ENCODE measurements around the gene HOXB5.
A peak's percentile ranks its signal among the peaks of the same experiment; 100 is the strongest.

Gene HOXB5

DNA sequence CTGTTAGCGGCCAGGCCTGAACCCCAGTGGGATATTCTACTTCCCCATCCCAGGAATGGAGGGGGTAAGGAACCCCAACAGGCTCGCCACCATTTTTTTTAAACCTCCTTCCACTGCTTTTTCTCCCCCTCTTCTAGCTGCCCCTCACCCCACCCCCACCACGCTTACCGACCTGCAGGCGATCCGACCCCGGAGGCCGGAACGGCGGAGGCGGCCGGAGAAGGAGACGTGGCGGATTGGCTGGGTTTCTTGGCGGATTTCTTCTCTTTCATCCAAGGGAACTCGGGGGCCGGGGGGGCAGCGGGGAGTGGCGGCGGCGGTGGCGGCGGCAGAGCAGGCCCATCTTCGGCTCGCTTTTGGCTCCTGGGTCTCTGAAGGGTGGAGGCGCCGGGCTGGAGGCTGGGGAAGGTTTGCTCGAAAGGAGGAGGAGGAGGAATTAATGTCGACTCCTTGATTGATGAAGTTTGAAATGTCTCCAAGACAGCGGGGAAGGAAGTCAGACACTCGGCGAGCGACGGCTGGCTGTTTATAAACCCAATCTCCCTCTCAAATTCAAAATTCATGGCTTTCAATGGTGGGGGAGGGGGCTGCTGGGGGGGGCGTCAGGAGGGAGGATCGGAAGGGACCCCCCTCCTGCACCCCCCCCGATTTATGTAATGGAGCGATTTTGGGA lies 49.1 kb downstream of the HOXB5 start:
- TF ChIP-seq CTCF (IDR thresholded peaks at IDR 0.05), result no peak
- DNase-seq, result peak; percentile 80
- Mint-ChIP-seq H3K4me1 (peaks cover 70% of the 10 kb centered on the region), H3K9me3 (no peaks in the 10 kb centered on the region), H3K36me3 (ENCODE audit: low read depth) (peaks cover 37% of the 10 kb centered on the region), H3K27me3 (ENCODE audit: low read depth, poor library complexity) (peaks cover 6% of the 10 kb centered on the region), H3K27ac (peak overlapping the region; percentile 100), H3K4me3 (peak overlapping the region; percentile 99)

DNA sequence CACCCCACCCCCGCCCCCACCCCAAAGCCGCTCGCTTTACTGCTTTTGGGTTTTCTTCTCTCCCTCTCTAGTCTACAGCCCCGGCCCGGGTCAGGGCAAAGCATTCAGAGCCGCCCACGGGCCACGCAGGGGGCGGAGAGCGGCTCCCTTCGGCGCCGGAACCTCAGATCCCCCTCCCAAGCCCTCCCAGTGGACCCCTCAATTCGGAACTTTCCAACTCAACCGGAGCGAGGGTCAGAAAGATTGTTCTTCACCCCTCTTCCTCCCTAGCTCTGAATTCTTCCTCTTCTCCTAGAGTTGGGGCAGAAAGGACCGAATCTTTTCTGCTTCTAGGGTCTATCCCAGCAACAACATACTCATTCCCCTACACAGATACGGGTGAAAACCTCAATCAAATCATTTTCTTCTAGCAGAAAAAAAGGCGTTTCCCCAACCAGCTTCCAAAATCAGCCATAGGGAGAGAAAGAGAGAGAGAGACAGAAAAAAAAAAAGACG lies 49.7 kb downstream of the HOXB5 start:
- Mint-ChIP-seq H3K4me3 (peak overlapping the region; percentile 99), H3K36me3 (ENCODE audit: low read depth) (peaks cover 32% of the 10 kb centered on the region), H3K27ac (peak overlapping the region; percentile 100), H3K27me3 (ENCODE audit: low read depth, poor library complexity) (peaks cover 6% of the 10 kb centered on the region), H3K4me1 (peaks cover 70% of the 10 kb centered on the region), H3K9me3 (no peaks in the 10 kb centered on the region)
- no peak for DNase-seq
- TF ChIP-seq CTCF (IDR thresholded peaks at IDR 0.05), result no peak

DNA sequence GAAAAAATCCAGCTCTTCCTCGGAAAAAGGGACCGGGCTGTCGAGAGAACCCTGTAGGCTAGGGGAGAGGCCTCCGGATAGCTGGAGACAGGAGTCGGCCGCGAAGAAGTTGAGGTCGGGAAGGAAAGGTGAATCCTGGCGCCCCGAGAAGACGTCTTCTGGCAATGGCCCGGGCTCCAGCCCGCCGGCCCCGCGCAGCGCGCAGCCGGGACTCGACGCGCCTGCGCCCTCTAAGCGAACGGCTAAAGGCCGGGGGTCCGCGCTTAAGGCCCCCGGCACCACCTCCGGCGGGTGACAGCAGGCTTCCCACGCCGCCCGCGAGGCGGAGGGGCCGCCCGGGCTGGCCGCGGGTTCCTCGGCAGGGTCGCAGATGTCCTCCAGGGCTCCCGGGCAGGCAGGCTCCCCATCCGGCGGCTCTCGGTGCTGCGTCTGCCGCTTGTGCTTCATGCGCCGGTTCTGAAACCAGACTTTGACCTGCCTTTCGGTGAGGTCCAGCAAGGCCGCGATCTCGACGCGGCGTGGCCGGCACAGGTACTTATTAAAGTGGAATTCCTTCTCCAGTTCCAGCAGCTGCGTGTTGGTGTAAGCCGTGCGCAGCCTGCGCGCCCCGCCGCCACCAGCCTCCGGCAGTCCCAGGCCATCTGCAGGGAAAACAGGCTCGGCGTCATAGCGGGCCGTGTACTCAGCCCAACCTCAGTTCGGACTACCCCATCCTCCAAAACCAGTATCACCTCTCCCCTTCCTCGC lies 50.3 kb downstream of the HOXB5 start:
- Mint-ChIP-seq H3K4me3 (peak overlapping the region; percentile 100), H3K9me3 (no peaks in the 10 kb centered on the region), H3K36me3 (ENCODE audit: low read depth) (peaks cover 32% of the 10 kb centered on the region), H3K27me3 (ENCODE audit: low read depth, poor library complexity) (peaks cover 6% of the 10 kb centered on the region), H3K4me1 (peaks cover 67% of the 10 kb centered on the region), H3K27ac (peak overlapping the region; percentile 100)
- DNase-seq, result no peak
- no peak for TF ChIP-seq CTCF (IDR thresholded peaks at IDR 0.05)

GRCh38 chr17:48542698-48543106 lies 50.9 kb downstream of the HOXB5 start:
- H3K4me3 Mint-ChIP-seq, result peak overlapping the region; percentile 100
- H3K4me1 Mint-ChIP-seq, result peaks cover 63% of the 10 kb centered on the region
- H3K27ac Mint-ChIP-seq, result peak overlapping the region; percentile 100

DNA sequence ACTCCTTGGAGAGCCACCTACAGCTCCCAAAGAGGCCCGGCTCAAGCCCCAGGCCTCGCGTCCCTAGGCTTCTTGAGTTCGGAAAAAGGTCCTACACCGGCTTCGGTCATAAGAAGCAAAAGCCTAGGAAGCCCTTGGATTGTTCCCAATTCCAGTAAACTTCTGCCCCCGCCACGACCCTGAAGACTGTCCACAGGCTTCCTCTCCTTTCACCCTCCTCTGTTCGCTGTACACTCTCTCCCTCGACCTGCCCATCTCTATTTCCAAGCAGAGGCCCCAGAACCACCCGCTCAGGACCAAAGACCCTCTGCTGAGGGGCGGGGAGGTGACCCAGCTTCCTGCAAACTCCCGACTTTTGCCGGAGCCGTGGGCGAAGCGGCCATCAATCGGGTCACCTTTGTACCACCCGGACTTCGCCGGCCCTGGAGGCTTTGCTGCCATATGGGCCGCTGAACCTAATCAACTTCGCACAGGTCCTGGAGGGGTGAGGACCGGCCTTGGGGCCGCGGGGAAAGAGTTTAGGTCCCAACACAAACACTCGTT lies 51.4 kb downstream of the HOXB5 start:
- no peak for TF ChIP-seq CTCF (IDR thresholded peaks at IDR 0.05)
- Mint-ChIP-seq H3K4me1 (peaks cover 63% of the 10 kb centered on the region), H3K27me3 (ENCODE audit: low read depth, poor library complexity) (peaks cover 6% of the 10 kb centered on the region), H3K4me3 (peak overlapping the region; percentile 100), H3K27ac (peak overlapping the region; percentile 100), H3K36me3 (ENCODE audit: low read depth) (peaks cover 39% of the 10 kb centered on the region), H3K9me3 (no peaks in the 10 kb centered on the region)
- DNase-seq, result peak; percentile 41

More at GRCh38 chr17:48542698-48543106, 50.9 kb downstream of the HOXB5 start:
- no peaks in the 10 kb centered on the region for H3K9me3 Mint-ChIP-seq
- no peak for TF ChIP-seq CTCF (IDR thresholded peaks at IDR 0.05)
- no peak for DNase-seq
- H3K36me3 Mint-ChIP-seq (ENCODE audit: low read depth), result peaks cover 33% of the 10 kb centered on the region
- H3K27me3 Mint-ChIP-seq (ENCODE audit: low read depth, poor library complexity), result peaks cover 6% of the 10 kb centered on the region
